Renal cortex interstitium (tissue), 11 donors: ENCODE measurements around the gene APP. TPM values are rescaled to one million over a fixed set of nuclear protein-coding genes. Genes with fewer than 3 reads are reported as not detected.
"Not testable (repeated sequence)": the region's sequence is repeated elsewhere in the genome, so short reads cannot be mapped to it uniquely, and the experiment has no call there.

Experiments used
- DNase-seq, 11 donors: peaks; one replicate each; pipeline ENCODE4 v3.0.0-alpha.2; 2013; ENCODE audit warnings: low read depth in 9 of 11, low spot score in 4 of 11; ENCODE audit errors: extremely low read depth in 1 of 11
- polyA plus RNA-seq, 3 donors: library from polyadenylated mRNA; unstranded; fragments of 120-200 nt; gene quantifications; one replicate each; pipeline ENCODE4 v1.2.1, GENCODE V29; 2013; ENCODE audit not compliant: insufficient read length in 3 of 3

APP gene
- polyA plus RNA-seq, 3 donors = 826 to 910 (median 861) TPM

- no peak for DNase-seq
Measured at GRCh38 chr21:26142363-26142762, 28.2 kb downstream of the APP start.

- no peak for DNase-seq
Measured at GRCh38 chr21:26140926-26141325, 29.6 kb downstream of the APP start.

GRCh38 chr21:26140164-26140579 is 30.4 kb downstream of the APP start:
- DNase-seq = peak in 1 of 11 donors; percentile 30

- DNase-seq = no peak
Measured at GRCh38 chr21:26138615-26139257, 31.8 kb downstream of the APP start.

GRCh38 chr21:26137379-26138060 is 33.0 kb downstream of the APP start:
- DNase-seq = no peak

- DNase-seq = no peak
Measured at GRCh38 chr21:26136671-26137070, 33.9 kb downstream of the APP start.

GRCh38 chr21:26135520-26135919 is 35.0 kb downstream of the APP start:
- no peak for DNase-seq

GRCh38 chr21:26131554-26131953 is 39.0 kb downstream of the APP start:
- DNase-seq = no peak

- DNase-seq = not testable (repeated sequence)
Measured at GRCh38 chr21:26131053-26131452, 39.5 kb downstream of the APP start.

GRCh38 chr21:26130249-26130881 is 40.2 kb downstream of the APP start:
- no peak for DNase-seq

GRCh38 chr21:26127918-26128317 is 42.7 kb downstream of the APP start:
- DNase-seq = no peak

GRCh38 chr21:26127073-26127814 is 43.3 kb downstream of the APP start:
- DNase-seq = no peak

GRCh38 chr21:26126168-26126553 is 44.4 kb downstream of the APP start:
- DNase-seq = no peak

- DNase-seq = no peak
Measured at GRCh38 chr21:26125433-26126167, 45.0 kb downstream of the APP start.

GRCh38 chr21:26124896-26125295 is 45.7 kb downstream of the APP start:
- no peak for DNase-seq

- no peak for DNase-seq
Measured at GRCh38 chr21:26124421-26124833, 46.1 kb downstream of the APP start.

GRCh38 chr21:26123012-26123411 is 47.6 kb downstream of the APP start:
- DNase-seq = no peak

GRCh38 chr21:26120828-26121227 is 49.7 kb downstream of the APP start:
- DNase-seq = no peak

GRCh38 chr21:26119906-26120305 is 50.7 kb downstream of the APP start:
- DNase-seq = no peak
